Esophagus muscularis mucosa (tissue), 3 donors: ENCODE measurements around the gene SCYL3.

Experiments
- CTCF ChIP-seq, 3 experiments: fragments of 200-600 bp in 2 of 3; fragments of 450-650 bp in 1 of 3; sonication (generic) in 2 of 3; IDR thresholded peaks; one replicate each; pipeline ENCODE4 v1.5.1; 2017 to 2019; ENCODE audit warnings: antibody characterized with exemption in 3 of 3, mild to moderate bottlenecking in 2 of 3, moderate library complexity in 1 of 3
- POLR2A ChIP-seq: fragments of 450-650 bp; IDR thresholded peaks from one replicate; pipeline ENCODE4 v1.6.1; 2017; ENCODE audit warnings: antibody characterized with exemption, moderate library complexity, mild to moderate bottlenecking, low read depth

DNA sequence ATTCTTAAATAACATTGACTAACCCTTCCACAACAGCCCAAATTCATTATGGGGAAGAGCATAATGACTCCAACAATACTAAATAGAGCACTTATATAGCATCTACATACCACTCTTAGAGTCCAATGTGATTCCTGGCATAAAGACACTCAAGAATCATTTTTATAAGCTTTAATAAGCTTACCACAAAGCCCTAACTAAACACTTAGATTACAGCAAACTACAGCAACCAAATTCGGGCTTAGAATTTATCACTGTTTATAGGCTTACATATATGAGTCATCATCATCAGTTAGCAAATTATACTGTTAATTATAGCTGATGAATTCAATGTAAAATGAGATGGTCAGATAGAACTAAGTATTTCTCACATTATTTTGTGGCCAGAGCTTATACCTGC lies 7.3 kb downstream of the SCYL3 start:
- TF ChIP-seq CTCF (IDR thresholded peaks at IDR 0.05) (no peak), POLR2A (no peak)
